HepG2 (cell line): ENCODE measurements around the gene ABHD4. TPM values are rescaled to one million over a fixed set of nuclear protein-coding genes. Genes with fewer than 3 reads are reported as not detected.

Source experiments
- ATAC-seq: fragments of 200-7000 bp; cut with Tn5 transposase; 3 replicates; pipeline ENCODE4 v1.9.1; 2020; ENCODE audit warnings: mild to moderate bottlenecking, moderate library complexity
- BruUV-seq: library from RNA; stranded (reverse); fragments of 400-500 nt; replicated peaks from 2 replicates; lab custom pipeline; 2021; lab: Mats Ljungman, UMichigan
- CTCF ChIA-PET: fragments of 300-600 bp; formaldehyde crosslinking; extraction: SDS; loops from one replicate; lab custom pipeline; 2021; ENCODE audit warnings: low total read pairs, inconsistent platforms, low intra/inter-chr PET ratio; lab: Yijun Ruan, JAX
- POLR2A ChIA-PET: fragments of 350-600 bp; sonication (Branson Sonifier 250); formaldehyde crosslinking; loops from one replicate; lab custom pipeline; 2020; ENCODE audit warnings: antibody characterized with exemption, inconsistent platforms; lab: Yijun Ruan, JAX
- DNase-seq: peaks from one replicate; pipeline ENCODE4 v3.0.0-alpha.2; 2015; ENCODE audit warnings: low spot score
- FAIRE-seq: peaks from 3 replicates; lab custom pipeline; 2011; peaks lifted over from hg19 to GRCh38; lab: Jason Lieb, UNC
- H2AFZ ChIP-seq: one replicate; pipeline ENCODE4 v1.6.1; 2011; ENCODE audit warnings: low read length, inconsistent platforms
- H3K27ac ChIP-seq: fragments of 300-600 bp; 3 replicates; pipeline ENCODE4 v1.8.0; 2011; ENCODE audit warnings: mixed run types, mild to moderate bottlenecking, mixed read lengths, low read length, inconsistent platforms; ENCODE audit not compliant: insufficient read depth; ENCODE audit errors: extremely low read length
- H3K27me3 ChIP-seq, 2 experiments: fragments of 200-600 bp in 1 of 2; 2 replicates in 1 of 2; 3 replicates in 1 of 2; pipeline versions ENCODE4 v1.6.0 to v1.8.0; 2011; ENCODE audit warnings: low read length in 2 of 2, mild to moderate bottlenecking in 2 of 2, moderate library complexity in 2 of 2, inconsistent platforms in 1 of 2; ENCODE audit not compliant: insufficient read depth in 2 of 2, control insufficient read depth in 1 of 2
- H3K36me3 ChIP-seq, 2 experiments: fragments of 200-600 bp in 1 of 2; replicated peaks in 1 of 2; 2 replicates in 1 of 2; 3 replicates in 1 of 2; pipeline versions ENCODE4 v1.5.1 to v1.8.0; 2011; ENCODE audit warnings: low read length in 2 of 2, inconsistent platforms in 1 of 2; ENCODE audit not compliant: insufficient read depth in 2 of 2, control insufficient read depth in 1 of 2
- H3K4me1 ChIP-seq: 2 replicates; pipeline ENCODE4 v1.5.1; 2012; ENCODE audit warnings: low read length, inconsistent platforms; ENCODE audit not compliant: insufficient read depth
- H3K4me2 ChIP-seq: 2 replicates; pipeline ENCODE4 v1.6.0; 2011; ENCODE audit warnings: low read depth, low read length, inconsistent platforms
- H3K4me3 ChIP-seq, 3 experiments: fragments of 200-600 bp in 1 of 3; sonication (generic), shearing (Covaris generic) in 1 of 3; replicated peaks in 1 of 3; 2 replicates each; pipeline ENCODE4 v1.5.1; 2011 to 2016; ENCODE audit warnings: low read length in 3 of 3, inconsistent platforms in 2 of 3, low read depth in 2 of 3, mild to moderate bottlenecking in 2 of 3, control low read depth in 1 of 3, mixed read lengths in 1 of 3; ENCODE audit not compliant: insufficient read depth in 1 of 3
- H3K79me2 ChIP-seq: one replicate; pipeline ENCODE4 v1.6.1; 2011; ENCODE audit warnings: low read length, inconsistent platforms; ENCODE audit not compliant: insufficient read depth
- H3K9ac ChIP-seq: 2 replicates; pipeline ENCODE4 v1.6.0; 2011; ENCODE audit warnings: mild to moderate bottlenecking, low read depth, low read length, inconsistent platforms; ENCODE audit not compliant: insufficient read depth
- H3K9me3 ChIP-seq: 2 replicates; pipeline ENCODE4 v1.5.1; 2012; ENCODE audit warnings: mild to moderate bottlenecking, low read length
- H4K20me1 ChIP-seq: 2 replicates; pipeline ENCODE4 v1.6.0; 2011; ENCODE audit warnings: inconsistent platforms, mild to moderate bottlenecking, low read length, moderate library complexity; ENCODE audit not compliant: insufficient read depth
- AHR ChIP-seq: IDR thresholded peaks from 2 replicates; pipeline ENCODE4 v1.6.1; 2018; ENCODE audit warnings: missing genetic modification reagents, missing compliant biosample characterization
- BRF2 ChIP-seq: sonication (generic); formaldehyde crosslinking; IDR thresholded peaks from 2 replicates; pipeline ENCODE4 v1.8.1; 2022; ENCODE audit warnings: mild to moderate bottlenecking, missing genetic modification reagents
- CREM ChIP-seq, 2 experiments: sonication (generic) in 1 of 2; formaldehyde crosslinking in 1 of 2; IDR thresholded peaks; 2 replicates each; pipeline versions ENCODE4 v1.4.0 to v1.6.1; 2016 to 2020; ENCODE audit warnings: antibody characterized with exemption in 1 of 2, mild to moderate bottlenecking in 1 of 2, missing genetic modification reagents in 1 of 2
- CSRNP1 ChIP-seq: sonication (generic); formaldehyde crosslinking; IDR thresholded peaks from 2 replicates; pipeline ENCODE4 v1.8.1; 2023; ENCODE audit warnings: mild to moderate bottlenecking, missing genetic modification reagents
- EP300 ChIP-seq, 3 experiments: sonication (generic) in 1 of 3; formaldehyde crosslinking in 1 of 3; IDR thresholded peaks; 2 replicates each; pipeline versions ENCODE4 v1.5.1 to v1.6.1; 2011 to 2020; ENCODE audit warnings: low read depth in 2 of 3, low read length in 2 of 3, borderline replicate concordance in 1 of 3, improper control_type of control experiment in 1 of 3, mild to moderate bottlenecking in 1 of 3, missing genetic modification reagents in 1 of 3, moderate library complexity in 1 of 3
- GMEB1 ChIP-seq: sonication (generic); formaldehyde crosslinking; IDR thresholded peaks from 2 replicates; pipeline ENCODE4 v1.5.1; 2020; ENCODE audit warnings: missing genetic modification reagents, mild to moderate bottlenecking, borderline replicate concordance
- HCFC1 ChIP-seq: fragments of 150-350 bp; IDR thresholded peaks from 2 replicates; pipeline ENCODE4 v1.6.1; 2014; ENCODE audit warnings: low read depth, low read length
- HNRNPK ChIP-seq: fragments of 200-400 bp; formaldehyde crosslinking; IDR thresholded peaks from 2 replicates; pipeline ENCODE4 v1.6.1; 2018; ENCODE audit warnings: low read length, low read depth, moderate library complexity, mild to moderate bottlenecking; ENCODE audit not compliant: poor library complexity, severe bottlenecking
- HNRNPL ChIP-seq: fragments of 200-400 bp; formaldehyde crosslinking; IDR thresholded peaks from 2 replicates; pipeline ENCODE4 v1.6.1; 2017; ENCODE audit warnings: mild to moderate bottlenecking, low read depth, low read length
- KAT8 ChIP-seq: IDR thresholded peaks from 2 replicates; pipeline ENCODE4 v1.6.1; 2016; ENCODE audit warnings: missing genetic modification reagents, missing compliant biosample characterization
- LCORL ChIP-seq, 2 experiments: fragments of 450-650 bp in 1 of 2; sonication (generic) in 1 of 2; formaldehyde crosslinking in 1 of 2; IDR thresholded peaks; 2 replicates each; pipeline versions ENCODE4 v1.5.0 to v1.6.1; 2017 to 2020; ENCODE audit warnings: antibody characterized with exemption in 1 of 2, missing genetic modification reagents in 1 of 2
- MTF1 ChIP-seq: sonication (generic); formaldehyde crosslinking; IDR thresholded peaks from 2 replicates; pipeline ENCODE4 v1.5.0; 2020; ENCODE audit warnings: missing genetic modification reagents
- NCOA1 ChIP-seq: sonication (generic); formaldehyde crosslinking; IDR thresholded peaks from 2 replicates; pipeline ENCODE4 v1.9.0; 2021; ENCODE audit warnings: missing genetic modification reagents
- SSRP1 ChIP-seq: IDR thresholded peaks from 2 replicates; pipeline ENCODE4 v1.6.1; 2016; ENCODE audit warnings: control low read depth
- ZNF572 ChIP-seq: sonication (generic); formaldehyde crosslinking; IDR thresholded peaks from 2 replicates; pipeline ENCODE4 v1.5.1; 2020; ENCODE audit warnings: mild to moderate bottlenecking, missing genetic modification reagents
- WGBS: methylation state at CpG from one replicate; pipeline ENCODE4 v1.1.6; 2017; ENCODE audit warnings: low lambda C conversion rate; 5-methylcytosine and 5-hydroxymethylcytosine counted together
- in situ Hi-C: cut with HindIII; loops from 2 replicates; pipeline ENCODE4 v1.10.0; 2017; ENCODE audit warnings: low pct_unique_long_range_greater_than_20kb; ENCODE audit not compliant: extremely low pct_ligation_motif_present
- intact Hi-C: fragments of 100-400 bp; cut with micrococcal nuclease; formaldehyde crosslinking; loops from one replicate; pipeline ENCODE4 v1.10.0; 2022; ENCODE audit not compliant: unreplicated experiment
- polyA plus RNA-seq, 8 experiments: library from polyadenylated mRNA; depleted of rRNA in 3 of 8; stranded (reverse) in 7 of 8; unstranded in 1 of 8; fragments of >200 nt; fragmentation: Illumina TruSeq in 4 of 8; extraction: Trizol in 4 of 8; gene quantifications; 2 replicates each; pipeline versions ENCODE4 v1.2.1 to v1.2.3, GENCODE V29; 2011 to 2016; ENCODE audit warnings: low read depth in 4 of 8, missing spikeins in 1 of 8, mixed read lengths in 1 of 8; ENCODE audit not compliant: insufficient read depth in 1 of 8
- total RNA-seq, 5 experiments: library from RNA; depleted of rRNA; stranded (reverse); fragments of >200 nt; fragmentation: Illumina TruSeq; extraction: Trizol; gene quantifications; 2 replicates each; pipeline ENCODE4 v1.2.3, GENCODE V29; 2016; ENCODE audit warnings: low read depth in 1 of 5

ABHD4 gene
- total and polyA plus RNA-seq, 2 of the 13 experiments (the other 11 are each of a cell fraction or from before 2014, with no cell fraction given): 16.1 to 47.5 TPM

GRCh38 chr14:22557846-22558220 lies 40.3 kb upstream of the ABHD4 start (continued):
- TF ChIP-seq GMEB1 (0 out of 2 replicates have a peak, but pooled peaks have one; percentile 20), MTF1 (CRISPR knock-in tag) (no peak), NCOA1 (CRISPR knock-in tag) (peak; percentile 40; the same call in 1 of the 2 replicates)
- TF ChIP-seq, all 625 proteins: peak for 10

GRCh38 chr14:22558221-22558913 lies 39.7 kb upstream of the ABHD4 start:
- H2AFZ ChIP-seq: peak overlapping the region; percentile 1
- H3K79me2 ChIP-seq: no peaks in the 10 kb centered on the region
- peak; percentile 53 for DNase-seq
- peak overlapping the region; percentile 80 for H3K4me2 ChIP-seq
- H3K27me3 ChIP-seq: peaks cover 7 to 31% of the 10 kb centered on the region in 2 experiments; a peak in 4 of 5 replicates
- no peak overlapping the region for H3K27ac ChIP-seq
- intact Hi-C loops: loop anchor here (2.0 to 5.0 kb wide), 2 partner anchors 154 to 208 kb away; partner anchors contain the start of gene OXA1L
- H4K20me1 ChIP-seq: no peaks in the 10 kb centered on the region
- ChIA-PET CTCF (interaction anchor here (0.9 to 7.7 kb wide), 11 partner anchors 10 to 499 kb away, joined by 3 to 200 read pairs (median 37); partner anchors contain the start of genes AJUBA, CDH24 and OR6J1), POLR2A (interaction anchor here (0.8 kb wide), 1 partner anchor 208 kb away, joined by 5 read pairs; the partner anchor contains the start of gene OXA1L)
- no peaks in the 10 kb centered on the region; a peak in 1 of 5 replicates for H3K36me3 ChIP-seq
- ATAC-seq: peak; percentile 15
- FAIRE-seq: no peak
- peaks cover 72% of the 10 kb centered on the region for H3K4me1 ChIP-seq
- H3K9ac ChIP-seq: no peak overlapping the region
- no peaks in the 10 kb centered on the region for H3K9me3 ChIP-seq
- WGBS: 59% methylated on average over 25 of the region's 25 CpGs
- H3K4me3 ChIP-seq: peak overlapping the region in 1 of 3 experiments; percentile 38; a peak in 2 of 6 replicates
- in situ Hi-C loops: loop anchor here (5.0 kb wide), 3 partner anchors 94 to 494 kb away; no protein-coding TSS in a partner anchor
- BruUV-seq: no TSS peak
- TF ChIP-seq ZNF572 (peak; percentile 68; the same call in 1 of the 2 replicates), CREM (IDR thresholded peaks at IDR 0.05) (no peak), CREM (CRISPR knock-in tag; IDR thresholded peaks at IDR 0.05) (0 out of 2 replicates have a peak, but pooled peaks have one; percentile 25), EP300 (IDR thresholded peaks at IDR 0.05; ENCODE audit: low read depth in 2 of 2, low read length in 2 of 2) (no peak), EP300 (CRISPR knock-in tag; IDR thresholded peaks at IDR 0.05; ENCODE audit: borderline replicate concordance) (peak; percentile 38; the same call in 1 of the 2 replicates), BRF2 (peak; percentile 42; the same call in 1 of the 2 replicates), AHR (CRISPR knock-in tag) (0 out of 2 replicates have a peak, but pooled peaks have one; percentile 53), CSRNP1 (CRISPR knock-in tag) (peak; percentile 47; the same call in 1 of the 2 replicates), SSRP1 (CRISPR knock-in tag) (no peak), LCORL (IDR thresholded peaks at IDR 0.05) (no peak), LCORL (CRISPR knock-in tag; IDR thresholded peaks at IDR 0.05) (no peak), HCFC1 (no peak; the same call in 1 of the 2 replicates), HNRNPK (no peak), KAT8 (0 out of 2 replicates have a peak, but pooled peaks have one; percentile 17), HNRNPL (peak; percentile 76; the same call in 1 of the 2 replicates)
